Common myeloid progenitor, CD34-positive (primary cell): ENCODE data around the gene USP43.

Source experiments
- CTCF ChIA-PET: fragments of 350-600 bp; sonication (Branson Sonifier 250); formaldehyde crosslinking; loops from one replicate; lab custom pipeline; 2021; ENCODE audit warnings: antibody characterized with exemption; lab: Charles Lee
- POLR2A ChIA-PET: fragments of 350-600 bp; sonication (Branson Sonifier 250); formaldehyde crosslinking; loops from one replicate; lab custom pipeline; 2021; ENCODE audit warnings: antibody characterized with exemption; lab: Charles Lee
- DNase-seq, 3 donors: peaks; one replicate each; pipeline versions ENCODE4 v3.0.0 to v3.0.0-alpha.2; 2013
- H3K27ac ChIP-seq, 2 experiments: 1 replicate in 1 of 2; 2 replicates in 1 of 2; pipeline ENCODE4 v1.7.0; 2013; ENCODE audit warnings: inconsistent platforms in 2 of 2, low read length in 2 of 2, mild to moderate bottlenecking in 2 of 2, low read depth in 1 of 2, moderate library complexity in 1 of 2; ENCODE audit not compliant: severe bottlenecking in 2 of 2, insufficient read depth in 1 of 2, poor library complexity in 1 of 2
- H3K27me3 ChIP-seq, 5 experiments: replicated peaks in 2 of 5; 1 replicate in 3 of 5; 2 replicates in 2 of 5; pipeline versions ENCODE4 v1.6.1 to v1.7.0; 2013; ENCODE audit warnings: low read length in 4 of 5, mild to moderate bottlenecking in 2 of 5, moderate library complexity in 2 of 5, inconsistent platforms in 1 of 5; ENCODE audit not compliant: insufficient read depth in 5 of 5, control insufficient read depth in 4 of 5
- H3K36me3 ChIP-seq, 4 experiments: 1 replicate in 2 of 4; 2 replicates in 2 of 4; pipeline versions ENCODE4 v1.6.1 to v1.7.0; 2013; ENCODE audit warnings: low read length in 3 of 4, control low read depth in 1 of 4, mild to moderate bottlenecking in 1 of 4; ENCODE audit not compliant: control insufficient read depth in 4 of 4, insufficient read depth in 4 of 4
- H3K4me1 ChIP-seq, 4 experiments: 1 replicate in 3 of 4; 2 replicates in 1 of 4; pipeline versions ENCODE4 v1.6.1 to v1.7.1; 2013; ENCODE audit warnings: low read length in 3 of 4, mild to moderate bottlenecking in 3 of 4, control low read depth in 1 of 4, inconsistent platforms in 1 of 4, moderate library complexity in 1 of 4; ENCODE audit not compliant: control insufficient read depth in 4 of 4, insufficient read depth in 4 of 4; ENCODE audit errors: control extremely low read depth in 1 of 4
- H3K4me3 ChIP-seq, 7 experiments: 1 replicate in 4 of 7; 2 replicates in 3 of 7; pipeline versions ENCODE4 v1.5.1 to v1.7.0; 2013; ENCODE audit warnings: mild to moderate bottlenecking in 7 of 7, low read length in 6 of 7, moderate library complexity in 6 of 7, inconsistent platforms in 2 of 7, low read depth in 2 of 7, control low read depth in 1 of 7; ENCODE audit not compliant: insufficient read depth in 4 of 7, control insufficient read depth in 1 of 7; ENCODE audit errors: extremely low read depth in 1 of 7
- H3K9me3 ChIP-seq, 5 experiments: 1 replicate in 4 of 5; 2 replicates in 1 of 5; pipeline versions ENCODE4 v1.6.1 to v1.7.1; 2013; ENCODE audit warnings: low read length in 4 of 5, mild to moderate bottlenecking in 2 of 5, inconsistent platforms in 1 of 5, low read depth in 1 of 5, moderate library complexity in 1 of 5; ENCODE audit not compliant: control insufficient read depth in 4 of 5, insufficient read depth in 2 of 5; ENCODE audit errors: control extremely low read depth in 1 of 5
- WGBS: methylation state at CpG from one replicate; pipeline ENCODE4 v1.1.5; 2013; ENCODE audit not compliant: insufficient coverage; 5-methylcytosine and 5-hydroxymethylcytosine counted together

Gene USP43

GRCh38 chr17:9612006-9612405 lies 33.3 kb upstream of the USP43 start:
- Histone ChIP-seq H3K9me3 (no peaks in the 10 kb centered on the region), H3K36me3 (no peaks in the 10 kb centered on the region), H3K27ac (no peak overlapping the region), H3K4me1 (peaks cover 0 to 9% (median 3%) of the 10 kb centered on the region in 4 experiments), H3K4me3 (no peak overlapping the region), H3K27me3 (no peaks in the 10 kb centered on the region)
- CTCF ChIA-PET, result no interaction called here
- WGBS, result 90% methylated on average over 9 of the region's 9 CpGs
- DNase-seq, result no peak
- POLR2A ChIA-PET, result no interaction called here

- ChIA-PET POLR2A (no interaction called here), CTCF (interaction anchor here (0.6 kb wide), 1 partner anchor 791 kb away, joined by 3 read pairs; no protein-coding TSS in a partner anchor)
- Histone ChIP-seq H3K4me3 (no peak overlapping the region), H3K4me1 (no peaks in the 10 kb centered on the region), H3K27me3 (no peaks in the 10 kb centered on the region), H3K36me3 (no peaks in the 10 kb centered on the region), H3K27ac (no peak overlapping the region), H3K9me3 (no peaks in the 10 kb centered on the region)
- DNase-seq, result no peak
- no CpG with 5 or more reads among the region's 2 CpGs for WGBS
These were observed 29.8 kb upstream of the USP43 start for GRCh38 chr17:9615486-9615885.

- CTCF ChIA-PET, result interaction anchor here (0.6 kb wide), 1 partner anchor 69 kb away, joined by 3 read pairs; no protein-coding TSS in a partner anchor
- H3K4me1 ChIP-seq, result no peaks in the 10 kb centered on the region
- no peaks in the 10 kb centered on the region for H3K36me3 ChIP-seq
- no peak overlapping the region for H3K4me3 ChIP-seq
- POLR2A ChIA-PET, result no interaction called here
- H3K27ac ChIP-seq, result no peak overlapping the region
- no peak for DNase-seq
- H3K9me3 ChIP-seq, result peaks cover 3 to 13% (median 5%) of the 10 kb centered on the region in 5 experiments
- no peaks in the 10 kb centered on the region for H3K27me3 ChIP-seq
These were observed 22.4 kb upstream of the USP43 start for GRCh38 chr17:9622961-9623360.

GRCh38 chr17:9628509-9628908 lies 16.8 kb upstream of the USP43 start:
- ChIA-PET CTCF (interaction anchor here (0.6 to 0.7 kb wide), 2 partner anchors 42 to 70 kb away, joined by 4 to 5 read pairs; no protein-coding TSS in a partner anchor), POLR2A (no interaction called here)
- DNase-seq, result no peak
- H3K36me3 ChIP-seq, result no peaks in the 10 kb centered on the region
- H3K4me3 ChIP-seq, result no peak overlapping the region
- peaks cover 0 to 9% (median 4%) of the 10 kb centered on the region in 5 experiments for H3K9me3 ChIP-seq
- WGBS, result 97% methylated on average over 8 of the region's 10 CpGs
- H3K27me3 ChIP-seq, result no peaks in the 10 kb centered on the region
- no peaks in the 10 kb centered on the region for H3K4me1 ChIP-seq
- no peak overlapping the region for H3K27ac ChIP-seq

- ChIA-PET CTCF (no interaction called here), POLR2A (no interaction called here)
- Histone ChIP-seq H3K9me3 (no peaks in the 10 kb centered on the region), H3K27me3 (peaks cover 0 to 2% (median 0%) of the 10 kb centered on the region in 5 experiments), H3K36me3 (no peaks in the 10 kb centered on the region), H3K4me1 (no peaks in the 10 kb centered on the region), H3K4me3 (no peak overlapping the region), H3K27ac (no peak overlapping the region)
- WGBS, result 98% methylated on average over 8 of the region's 11 CpGs
- DNase-seq, result no peak
These were observed 12.6 kb upstream of the USP43 start for GRCh38 chr17:9632741-9633140.

- H3K4me1 ChIP-seq, result no peaks in the 10 kb centered on the region
- CTCF ChIA-PET, result interaction anchor here (1.1 to 1.2 kb wide), 2 partner anchors 9 to 11 kb away, joined by 3 read pairs; partner anchors contain the start of gene USP43
- no peak overlapping the region for H3K4me3 ChIP-seq
- WGBS, result 93% methylated on average over 3 of the region's 6 CpGs
- no peaks in the 10 kb centered on the region for H3K36me3 ChIP-seq
- no peak for DNase-seq
- no peak overlapping the region for H3K27ac ChIP-seq
- H3K9me3 ChIP-seq, result no peaks in the 10 kb centered on the region
- POLR2A ChIA-PET, result no interaction called here
- peaks cover 0 to 2% (median 0%) of the 10 kb centered on the region in 5 experiments for H3K27me3 ChIP-seq
These were observed 10.0 kb upstream of the USP43 start for GRCh38 chr17:9635340-9635739.

GRCh38 chr17:9636501-9636900 lies 8.8 kb upstream of the USP43 start:
- 92% methylated on average over 2 of the region's 12 CpGs for WGBS
- H3K4me3 ChIP-seq, result no peak overlapping the region
- no peaks in the 10 kb centered on the region for H3K4me1 ChIP-seq
- ChIA-PET POLR2A (no interaction called here), CTCF (no interaction called here)
- H3K27me3 ChIP-seq, result peaks cover 0 to 2% (median 0%) of the 10 kb centered on the region in 5 experiments
- no peaks in the 10 kb centered on the region for H3K9me3 ChIP-seq
- H3K36me3 ChIP-seq, result no peaks in the 10 kb centered on the region
- no peak for DNase-seq
- no peak overlapping the region for H3K27ac ChIP-seq
